Panc1 (cell line): ENCODE measurements around the gene WASL. TPM values are rescaled to one million over a fixed set of nuclear protein-coding genes. Genes with fewer than 3 reads are reported as not detected.

ENCODE experiments used
- ATAC-seq: fragments of 200-7000 bp; cut with Tn5 transposase; 2 replicates; pipeline ENCODE4 v1.9.1; 2020; ENCODE audit warnings: mild to moderate bottlenecking, moderate library complexity
- BruUV-seq: library from RNA; stranded (reverse); fragments of 400-500 nt; replicated peaks from 2 replicates; lab custom pipeline; 2021; lab: Mats Ljungman, UMichigan
- CTCF ChIA-PET: fragments of 300-600 bp; sonication (Branson Sonifier 250); formaldehyde crosslinking; loops from one replicate; lab custom pipeline; 2022; ENCODE audit warnings: antibody characterized with exemption; lab: Charles Lee
- POLR2A ChIA-PET: fragments of 300-600 bp; sonication (Branson Sonifier 250); formaldehyde crosslinking; loops from one replicate; lab custom pipeline; 2022; ENCODE audit warnings: antibody characterized with exemption; lab: Charles Lee
- DNase-seq: peaks from one replicate; pipeline ENCODE4 v3.0.0-alpha.2; 2010; ENCODE audit warnings: low read depth, low spot score
- H3K27ac ChIP-seq: 2 replicates; pipeline ENCODE4 v1.5.1; 2011; ENCODE audit warnings: mild to moderate bottlenecking, low read length, inconsistent platforms
- H3K27me3 ChIP-seq: fragments of 200-500 bp; sonication (Bioruptor generic); 2 replicates; pipeline ENCODE4 v1.6.0; 2014; ENCODE audit warnings: low read length, inconsistent platforms; ENCODE audit not compliant: control insufficient read depth, insufficient read depth
- H3K36me3 ChIP-seq: fragments of 200-500 bp; sonication (Bioruptor generic); 2 replicates; pipeline ENCODE4 v1.5.1; 2014; ENCODE audit warnings: inconsistent platforms, mild to moderate bottlenecking, low read length, moderate library complexity; ENCODE audit not compliant: control insufficient read depth, insufficient read depth
- H3K4me1 ChIP-seq: 2 replicates; pipeline ENCODE4 v1.5.1; 2011; ENCODE audit warnings: inconsistent platforms, mild to moderate bottlenecking, low read length, moderate library complexity; ENCODE audit not compliant: control insufficient read depth, insufficient read depth
- H3K4me3 ChIP-seq, 2 experiments: 2 replicates each; pipeline ENCODE4 v1.5.1; 2011 to 2012; ENCODE audit warnings: low read depth in 2 of 2, low read length in 2 of 2, mild to moderate bottlenecking in 2 of 2, inconsistent platforms in 1 of 2, moderate library complexity in 1 of 2
- H3K9me3 ChIP-seq: fragments of 200-500 bp; sonication (Bioruptor generic); 2 replicates; pipeline ENCODE4 v1.5.1; 2014; ENCODE audit warnings: low read depth, mild to moderate bottlenecking, inconsistent platforms, low read length, moderate library complexity; ENCODE audit not compliant: control insufficient read depth, insufficient read depth
- CTCF ChIP-seq: fragments of 450-650 bp; IDR thresholded peaks from 2 replicates; pipeline ENCODE4 v1.5.1; 2017; ENCODE audit warnings: mild to moderate bottlenecking
- POLR2AphosphoS5 ChIP-seq: IDR thresholded peaks from 2 replicates; pipeline ENCODE4 v1.6.1; 2012; ENCODE audit warnings: mild to moderate bottlenecking, low read depth, low read length, moderate library complexity
- REST ChIP-seq, 2 experiments: IDR thresholded peaks; 2 replicates each; pipeline ENCODE4 v1.6.1; 2011 to 2012; ENCODE audit warnings: low read depth in 2 of 2, control low read depth in 1 of 2, low read length in 1 of 2, mild to moderate bottlenecking in 1 of 2, moderate library complexity in 1 of 2; ENCODE audit not compliant: insufficient read depth in 1 of 2
- SIN3A ChIP-seq: IDR thresholded peaks from 2 replicates; pipeline ENCODE4 v1.6.1; 2012; ENCODE audit warnings: low read depth, mild to moderate bottlenecking, low read length, moderate library complexity, borderline replicate concordance; ENCODE audit not compliant: insufficient read depth
- TCF7L2 ChIP-seq: IDR thresholded peaks from 2 replicates; pipeline ENCODE4 v1.6.1; 2011; ENCODE audit warnings: mild to moderate bottlenecking, low read depth, low read length, inconsistent platforms
- in situ Hi-C: cut with HindIII; loops from 2 replicates; pipeline ENCODE4 v1.10.0; 2016; ENCODE audit warnings: low sequenced_read_pairs, low pct_unique_long_range_greater_than_20kb
- intact Hi-C: fragments of 100-400 bp; cut with micrococcal nuclease; formaldehyde crosslinking; loops from one replicate; pipeline ENCODE4 v1.10.0; 2022; ENCODE audit not compliant: unreplicated experiment
- total RNA-seq: library from RNA; stranded (reverse); gene quantifications from one replicate; pipeline ENCODE4 v1.2.1, GENCODE V29; 2021; ENCODE audit not compliant: unreplicated experiment

WASL gene
- total RNA-seq, 1 experiment from 2014 or later = 29.6 TPM

GRCh38 chr7:123640583-123640982 lies 108.2 kb downstream of the WASL start:
- H3K27ac ChIP-seq = no peak overlapping the region
- no peaks in the 10 kb centered on the region for H3K4me1 ChIP-seq
- H3K36me3 ChIP-seq = no peaks in the 10 kb centered on the region
- in situ Hi-C loops (no loop called here), intact Hi-C loops (no loop called here)
- no peak for DNase-seq
- no peak for ATAC-seq
- H3K4me3 ChIP-seq = no peak overlapping the region
- ChIA-PET POLR2A (no interaction called here), CTCF (no interaction called here)
- BruUV-seq = no TSS peak
- no peaks in the 10 kb centered on the region for H3K9me3 ChIP-seq
- TF ChIP-seq POLR2AphosphoS5 = no peak
- TF ChIP-seq CTCF = no peak
- H3K27me3 ChIP-seq = peaks cover 31% of the 10 kb centered on the region

GRCh38 chr7:123639631-123640030 lies 109.2 kb downstream of the WASL start:
- CTCF ChIA-PET = no interaction called here
- no peaks in the 10 kb centered on the region for H3K9me3 ChIP-seq

More at GRCh38 chr7:123639631-123640030, 109.2 kb downstream of the WASL start:
- no TSS peak for BruUV-seq
- TF ChIP-seq TCF7L2 = no peak
- no peak for TF ChIP-seq CTCF
- no peak for TF ChIP-seq REST (IDR thresholded peaks at IDR 0.05; ENCODE audit: insufficient read depth in 1 of 2, low read depth in 2 of 2, low read length in 1 of 2)
- no peak for TF ChIP-seq SIN3A
- TF ChIP-seq POLR2AphosphoS5 = no peak
- H3K27me3 ChIP-seq = peaks cover 25% of the 10 kb centered on the region
- H3K4me3 ChIP-seq = no peak overlapping the region
- DNase-seq (no peak), ATAC-seq (no peak)
- POLR2A ChIA-PET = no interaction called here
- in situ Hi-C loops = no loop called here
- no peaks in the 10 kb centered on the region for H3K36me3 ChIP-seq
- H3K4me1 ChIP-seq = no peaks in the 10 kb centered on the region
- intact Hi-C loops = no loop called here
- no peak overlapping the region for H3K27ac ChIP-seq
